ENCODE measurements around the gene CYP1B1.

GRCh38 chr2:38017836-38018235 lies 58.1 kb downstream of the CYP1B1 start:
- no peak for TF ChIP-seq CTCF (IDR thresholded peaks at IDR 0.05 in 4 of 5, conservative IDR thresholded peaks at IDR 0.05 in 1 of 5)
- no peak for TF ChIP-seq POLR2A (IDR thresholded peaks at IDR 0.05)

All from gastrocnemius medialis (tissue), 4 donors.